RPMI7951 (cell line): ENCODE results near the gene PET117. TPM values are rescaled to one million over a fixed set of nuclear protein-coding genes. Genes with fewer than 3 reads are reported as not detected.
"Not testable (repeated sequence)": the region's sequence is repeated elsewhere in the genome, so short reads cannot be mapped to it uniquely, and the experiment has no call there.

Source experiments
- DNase-seq: peaks from one replicate; pipeline ENCODE4 v3.0.0-alpha.2; 2012; ENCODE audit warnings: low read depth
- total RNA-seq: library from RNA; depleted of rRNA; stranded (reverse); fragments of >200 nt; shearing (Covaris generic); gene quantifications from 2 replicates; pipeline ENCODE4 v1.2.3, GENCODE V29; 2014; rRNA removed

The PET117 gene, protein sequence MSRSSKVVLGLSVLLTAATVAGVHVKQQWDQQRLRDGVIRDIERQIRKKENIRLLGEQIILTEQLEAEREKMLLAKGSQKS
- 17.9 and 23.8 TPM in 2 replicates for total RNA-seq

DNA sequence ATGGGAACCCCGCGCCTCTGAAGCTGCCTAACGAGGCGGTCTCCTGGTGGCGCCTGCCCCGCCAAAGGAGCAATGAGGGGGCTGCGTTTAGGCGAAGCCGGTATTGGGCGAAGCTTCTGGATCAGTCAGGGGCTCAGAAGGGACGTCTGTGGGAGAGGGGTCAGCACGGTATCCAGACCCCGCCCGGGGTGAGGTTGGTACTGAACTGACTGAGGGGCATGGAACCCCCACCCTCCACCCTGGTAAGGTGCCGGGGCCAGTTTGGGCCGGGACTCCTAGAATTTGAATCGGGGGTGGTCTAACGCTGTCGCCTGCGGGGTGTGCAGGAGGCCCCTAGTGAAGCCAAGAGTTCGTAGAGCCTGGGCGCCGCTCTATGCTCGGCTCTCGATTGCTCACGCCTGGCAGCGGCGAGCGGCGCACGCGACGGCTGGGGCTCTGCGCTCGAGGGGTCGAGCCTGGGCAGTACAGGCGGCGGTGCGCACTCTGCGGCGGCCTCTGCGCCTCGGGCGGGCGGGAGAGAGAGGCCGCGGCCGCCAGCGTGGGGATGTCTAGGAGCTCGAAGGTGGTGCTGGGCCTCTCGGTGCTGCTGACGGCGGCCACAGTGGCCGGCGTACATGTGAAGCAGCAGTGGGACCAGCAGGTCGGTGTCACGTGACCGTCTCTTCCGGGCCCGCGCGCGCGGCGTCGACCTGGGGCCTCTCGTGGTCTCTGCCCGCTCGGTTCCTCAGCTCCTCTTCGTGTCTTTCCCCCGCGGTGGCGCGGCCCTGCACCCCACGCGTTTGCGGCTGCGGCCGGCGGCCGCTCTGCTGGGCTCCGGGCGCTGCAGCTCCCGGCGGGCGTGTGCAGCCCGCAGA, at the start of gene PET117, which contains the start of gene KAT14:
TSS of gene PET117 (plus strand) at position 452 of the 854 bp plus-strand sequence. CDS start at position 545, 93 bp downstream.
TSS of gene KAT14 (plus strand) at position 452 of the 854 bp plus-strand sequence. CDS start 4,798 bp downstream, outside the sequence.
- peak; percentile 97 for DNase-seq

DNA sequence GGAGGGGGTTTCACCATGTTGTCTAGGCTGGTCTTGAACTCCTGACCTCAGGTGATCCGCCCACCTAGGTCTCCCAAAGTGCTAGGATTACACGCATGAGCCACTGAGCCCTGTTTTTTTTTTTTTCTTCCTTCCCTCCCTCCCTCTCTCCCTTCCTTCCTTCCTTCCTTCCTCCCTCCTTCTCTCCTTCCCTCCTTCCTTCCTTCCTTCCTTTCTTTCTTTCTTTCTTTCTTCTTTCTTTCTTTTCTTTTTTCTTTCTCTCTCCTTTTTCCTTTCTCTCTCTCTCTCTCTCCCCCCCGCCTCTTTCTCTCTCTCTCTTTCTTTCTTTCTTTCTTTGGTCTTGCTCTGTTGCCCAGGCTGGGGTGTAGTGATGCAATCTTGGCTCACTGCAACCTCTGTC, 49.4 kb upstream of the PET117 start:
- not testable (repeated sequence) for DNase-seq

DNA sequence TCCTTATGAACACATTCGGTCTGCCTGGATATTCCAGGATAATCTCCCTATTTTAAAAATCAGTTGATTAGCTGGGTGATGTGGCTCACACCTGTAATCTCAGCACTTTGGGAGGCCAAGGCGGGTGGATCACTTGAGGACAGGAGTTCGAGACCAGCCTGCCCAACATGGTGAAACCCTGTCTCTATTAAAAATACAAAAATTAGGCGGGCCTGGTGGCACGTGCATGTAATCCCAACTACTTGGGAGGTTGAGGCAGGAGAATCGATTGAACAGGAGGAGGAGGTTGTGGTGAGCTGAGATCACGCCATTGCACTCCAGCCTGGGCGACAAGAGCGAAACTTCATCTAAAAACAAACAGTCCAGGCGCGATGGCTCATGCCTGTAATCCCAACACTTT, 48.8 kb upstream of the PET117 start:
- DNase-seq = not testable (repeated sequence)

DNA sequence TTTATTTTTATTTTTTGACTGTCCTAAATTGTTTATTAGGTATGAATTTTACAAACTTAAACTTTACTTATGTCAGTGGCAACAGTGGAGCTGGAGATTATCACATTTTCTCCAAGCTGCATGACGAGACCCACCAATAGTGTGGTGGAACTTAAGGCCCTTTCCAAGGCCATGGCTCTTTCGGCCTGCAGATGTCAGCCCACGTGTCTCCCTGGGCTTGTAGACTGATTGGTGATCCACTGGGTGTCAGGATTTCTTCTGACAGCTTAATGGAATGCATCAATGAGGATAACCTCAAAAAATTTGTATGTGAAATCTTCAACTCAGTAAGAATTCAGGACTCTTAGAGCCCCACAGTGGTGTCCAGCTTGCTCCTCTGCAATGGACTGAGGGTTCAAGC, 47.6 kb upstream of the PET117 start:
- peak; percentile 23 for DNase-seq

DNA sequence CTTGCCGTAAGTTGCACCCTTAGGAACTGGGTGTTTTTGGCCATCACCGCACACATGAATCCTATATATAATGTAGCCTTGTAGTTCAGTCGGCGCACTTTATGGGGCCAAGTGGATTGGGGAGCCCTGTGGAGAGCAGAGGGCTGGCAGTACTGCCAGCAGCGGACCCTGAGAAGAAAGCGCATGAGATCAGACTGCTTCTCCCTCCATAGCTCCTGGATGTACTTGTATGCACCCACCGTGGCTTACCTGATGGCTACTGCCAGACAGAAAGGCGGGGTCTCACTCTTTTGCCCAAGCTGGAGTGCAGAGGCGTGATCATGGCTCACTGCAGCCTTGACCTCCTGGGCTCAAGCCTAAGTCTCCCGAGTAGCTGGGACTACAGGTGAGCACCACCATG, 47.2 kb upstream of the PET117 start:
- DNase-seq = no peak

DNA sequence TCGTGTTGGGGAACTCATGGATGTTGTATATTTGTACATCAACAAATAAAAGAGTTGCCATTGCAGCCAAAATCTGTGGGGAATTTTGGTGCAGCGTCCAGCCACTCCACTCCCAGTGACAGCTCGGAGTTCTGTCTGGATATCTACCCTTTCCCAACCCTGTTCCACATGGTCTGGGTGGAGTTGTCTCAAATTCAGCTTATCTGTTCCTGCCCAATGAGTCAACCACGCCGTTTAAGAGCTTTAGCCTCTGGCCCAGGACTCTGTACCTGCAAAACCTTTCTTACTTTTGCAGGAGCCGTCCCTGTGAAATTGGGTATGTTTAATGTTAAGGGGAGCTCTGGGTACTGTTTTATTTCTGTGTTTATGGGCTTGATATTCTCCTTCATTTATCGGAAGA, 46.0 kb upstream of the PET117 start:
- no peak for DNase-seq

DNA sequence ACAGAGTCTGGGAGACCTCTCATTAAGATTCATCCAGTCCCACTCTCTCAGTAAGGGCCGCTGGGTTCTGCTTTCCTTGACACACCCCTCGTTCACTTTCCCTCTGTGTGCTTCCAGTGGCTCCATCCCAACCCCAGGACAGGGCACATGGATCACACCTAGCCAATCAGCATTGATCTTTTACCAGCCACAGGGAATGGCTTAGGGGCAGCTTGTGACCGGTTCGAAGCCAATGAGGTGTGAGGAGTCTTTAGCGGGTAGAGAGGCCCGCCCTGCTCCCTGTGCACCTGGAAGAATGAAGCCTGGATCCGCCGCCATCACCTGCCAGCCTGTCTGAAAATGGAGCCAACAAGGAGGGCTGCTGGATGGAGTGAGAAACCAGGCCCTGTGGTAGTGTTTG, 44.8 kb upstream of the PET117 start:
- DNase-seq = no peak

DNA sequence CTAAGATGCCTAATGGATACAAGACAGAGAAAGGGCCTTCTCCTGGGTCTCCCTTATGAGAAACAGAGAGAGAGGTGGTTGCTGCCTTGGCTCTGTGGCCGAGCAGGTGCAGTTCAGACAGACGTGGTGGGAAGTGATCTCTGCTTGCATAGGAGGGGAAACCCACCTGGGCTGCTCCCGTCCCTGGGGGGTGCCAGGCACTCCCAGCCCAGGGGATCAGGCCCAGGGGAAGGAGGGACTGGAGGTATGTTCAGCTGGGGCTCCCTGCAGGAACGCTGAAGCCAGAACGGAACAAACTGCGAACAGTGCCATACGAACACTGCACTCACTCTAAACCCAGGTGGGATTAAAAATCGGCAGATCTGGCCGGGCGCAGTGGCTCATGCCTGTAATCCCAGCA, 44.3 kb upstream of the PET117 start:
- DNase-seq = no peak

DNA sequence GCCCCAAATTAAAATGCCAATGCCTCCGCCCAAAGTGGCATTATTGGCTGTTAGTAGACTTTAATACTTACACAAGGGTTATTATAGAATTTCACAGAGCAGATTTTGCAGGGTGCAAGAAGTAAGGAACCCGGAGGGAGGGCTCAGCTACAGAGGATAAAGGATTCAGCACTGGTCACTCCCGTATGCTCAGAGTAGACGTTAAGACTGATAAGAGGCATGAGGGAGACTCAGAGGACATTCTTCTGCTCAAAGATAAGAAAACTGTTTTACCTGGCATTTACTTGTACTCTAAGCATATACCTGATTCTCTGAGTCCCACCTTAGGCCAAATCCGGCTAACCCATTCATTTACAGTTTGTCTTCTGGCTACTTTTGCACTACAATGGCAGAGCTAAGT, 43.5 kb upstream of the PET117 start:
- DNase-seq = no peak

DNA sequence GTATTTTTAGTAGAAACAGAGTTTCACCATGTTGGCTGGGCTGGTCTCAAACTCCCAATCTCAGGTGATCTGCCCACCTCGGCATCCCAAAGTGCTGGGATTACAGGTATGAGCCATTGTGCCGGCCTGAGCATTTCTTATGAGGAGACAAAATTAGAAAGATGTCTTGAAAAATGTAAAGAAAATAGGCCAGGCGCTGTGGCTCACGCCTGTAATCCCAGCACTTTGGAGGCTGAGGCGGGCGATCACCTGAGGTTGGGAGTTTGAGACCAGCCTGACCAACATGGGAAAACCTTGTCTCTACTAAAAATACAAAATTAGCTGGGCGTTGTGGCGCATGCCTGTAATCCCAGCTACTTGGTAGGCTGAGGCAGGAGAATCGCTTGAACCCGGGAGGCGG, 37.1 kb upstream of the PET117 start:
- not testable (repeated sequence) for DNase-seq

DNA sequence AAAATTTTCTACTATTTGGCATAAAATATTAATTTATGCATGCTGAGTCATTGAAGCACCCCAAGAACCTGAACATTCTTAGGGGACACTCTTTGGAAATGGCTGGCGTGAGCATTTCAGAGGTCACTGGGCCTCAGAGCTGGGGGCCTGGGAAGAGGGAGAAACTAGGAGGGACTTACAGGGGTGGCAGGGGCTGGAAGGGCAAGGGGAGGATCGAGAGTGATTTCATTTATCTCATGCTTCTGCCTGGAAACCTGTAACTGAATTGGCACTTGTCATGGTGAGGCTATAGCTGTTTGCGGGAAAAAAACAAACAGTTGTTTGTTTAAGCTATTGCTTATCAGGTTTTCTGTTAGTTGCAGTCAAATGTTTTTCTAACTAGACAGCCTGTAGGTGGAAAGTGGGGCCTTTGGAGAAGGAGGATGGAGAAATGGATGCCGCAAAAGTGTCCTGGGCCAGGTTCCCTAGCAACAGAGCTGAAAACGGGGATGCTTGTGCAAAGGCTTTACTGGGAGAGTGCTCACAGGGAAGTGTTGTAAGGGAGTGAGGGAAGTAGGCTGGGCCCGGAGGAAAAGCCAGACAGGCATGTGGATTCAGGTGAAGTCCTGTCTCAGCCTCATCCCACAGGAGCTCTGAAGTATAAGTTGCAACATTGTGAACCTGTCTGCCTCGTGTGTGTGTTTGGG, 36.4 kb upstream of the PET117 start:
- no peak for DNase-seq

DNA sequence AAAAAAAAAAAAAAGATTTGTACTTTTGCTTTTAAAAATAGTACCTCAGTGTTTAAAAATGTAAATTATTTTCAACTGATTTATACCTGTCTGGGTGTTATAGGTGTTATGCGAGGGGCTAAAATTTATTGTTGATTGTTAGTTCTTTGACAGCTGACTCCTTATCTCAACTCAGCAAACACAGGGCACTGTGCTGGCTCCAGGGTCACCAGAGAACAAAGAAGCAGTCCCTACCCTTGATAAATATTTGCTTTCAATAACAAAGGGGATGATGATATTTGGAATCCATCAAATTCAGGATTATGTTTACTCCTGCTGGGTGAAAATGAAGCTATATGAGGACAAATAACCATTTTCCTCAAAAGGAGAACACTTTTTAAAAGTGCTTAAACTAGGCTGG, 34.2 kb upstream of the PET117 start:
- DNase-seq = no peak

DNA sequence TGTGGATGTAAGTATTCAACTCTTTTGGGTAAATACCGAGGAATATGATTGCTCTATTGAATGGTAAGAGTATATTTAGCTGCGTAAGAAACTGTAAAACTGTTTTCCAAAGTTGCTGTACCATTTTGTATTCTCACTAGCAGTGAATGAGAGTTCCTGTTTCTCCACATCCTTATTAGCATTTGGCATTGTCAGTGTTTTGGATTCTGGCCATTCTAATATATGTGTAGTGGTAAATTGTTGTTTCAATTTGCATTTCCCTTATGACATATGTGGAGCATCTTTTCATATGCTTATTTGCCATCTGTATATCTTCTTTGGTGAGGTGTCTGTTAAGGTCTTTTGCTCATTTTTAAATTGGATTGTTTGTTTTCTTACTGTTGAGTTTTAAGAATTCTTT, 29.3 kb upstream of the PET117 start:
- DNase-seq = no peak

DNA sequence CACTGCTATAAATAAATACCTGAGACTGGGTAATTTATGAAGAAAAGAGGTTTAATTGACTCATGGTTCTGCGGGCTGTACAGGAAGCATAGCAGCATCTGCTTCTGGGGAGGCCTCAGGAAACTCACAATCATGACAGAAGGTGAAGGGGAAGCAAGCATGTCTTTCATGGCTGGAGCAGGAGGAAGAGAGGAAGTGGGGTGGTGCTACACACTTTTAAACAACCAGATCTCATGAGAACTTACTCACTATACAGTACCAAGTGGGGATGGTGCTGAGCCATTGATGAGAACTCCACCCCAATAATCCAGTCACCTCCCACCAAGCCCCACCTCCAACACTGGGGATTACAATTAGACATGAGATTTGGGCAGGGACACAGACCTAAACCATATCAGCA, 9.1 kb upstream of the PET117 start:
- not testable (repeated sequence) for DNase-seq

DNA sequence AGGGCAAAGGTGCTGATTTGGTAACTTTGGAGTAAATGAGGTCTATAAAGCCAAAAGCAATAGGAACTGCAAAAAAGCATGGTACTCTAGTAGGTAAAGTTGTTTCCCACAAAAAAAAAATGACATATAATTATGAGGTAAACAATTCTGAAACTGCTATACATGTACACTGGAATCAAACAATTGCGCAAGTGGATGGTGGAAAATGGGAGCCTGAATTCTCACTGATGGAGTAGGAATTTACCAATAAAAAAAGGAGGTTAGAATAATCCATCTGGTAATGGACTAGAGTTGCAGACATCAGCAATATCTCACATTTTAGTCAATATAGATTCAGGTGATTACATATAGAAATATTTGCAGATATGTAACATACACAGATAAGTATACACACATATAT, 5.0 kb upstream of the PET117 start:
- DNase-seq = no peak

DNA sequence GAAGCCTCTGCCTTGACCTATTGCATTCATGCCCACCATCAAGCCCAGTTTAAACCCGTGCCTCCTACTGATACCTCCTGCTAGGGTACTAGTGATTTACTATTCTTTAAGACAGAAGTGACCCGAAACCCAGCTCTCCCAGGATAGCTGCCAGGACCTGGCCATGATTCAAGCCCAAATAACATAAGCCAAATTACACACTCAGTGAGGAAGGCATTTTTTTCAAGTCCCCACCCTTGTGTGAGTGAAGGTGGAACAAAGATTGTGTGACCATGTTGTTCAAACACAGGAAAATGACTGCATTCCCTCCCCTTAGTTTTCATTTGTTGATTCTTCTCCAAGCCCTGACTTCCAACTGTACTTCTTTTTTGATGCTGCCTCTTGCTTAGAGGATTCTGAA, 3.7 kb upstream of the PET117 start:
- DNase-seq = no peak

DNA sequence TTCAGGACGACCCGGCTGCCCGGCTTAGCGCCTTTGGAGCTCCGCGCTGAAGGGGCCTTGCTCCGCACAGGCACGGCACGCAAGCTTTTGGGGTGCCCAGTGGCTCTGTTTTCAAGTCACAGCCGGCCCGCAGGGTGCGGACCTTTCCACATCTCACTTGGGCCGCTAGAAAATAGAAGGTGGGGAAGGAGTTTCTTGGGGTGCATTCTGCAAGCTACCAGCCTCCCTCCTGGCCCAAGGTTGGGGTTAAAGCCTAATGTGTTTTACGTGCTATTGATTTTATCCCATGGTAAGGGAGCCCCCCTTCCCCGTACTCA, 561 bp downstream of the PET117 start:
- DNase-seq = no peak

DNA sequence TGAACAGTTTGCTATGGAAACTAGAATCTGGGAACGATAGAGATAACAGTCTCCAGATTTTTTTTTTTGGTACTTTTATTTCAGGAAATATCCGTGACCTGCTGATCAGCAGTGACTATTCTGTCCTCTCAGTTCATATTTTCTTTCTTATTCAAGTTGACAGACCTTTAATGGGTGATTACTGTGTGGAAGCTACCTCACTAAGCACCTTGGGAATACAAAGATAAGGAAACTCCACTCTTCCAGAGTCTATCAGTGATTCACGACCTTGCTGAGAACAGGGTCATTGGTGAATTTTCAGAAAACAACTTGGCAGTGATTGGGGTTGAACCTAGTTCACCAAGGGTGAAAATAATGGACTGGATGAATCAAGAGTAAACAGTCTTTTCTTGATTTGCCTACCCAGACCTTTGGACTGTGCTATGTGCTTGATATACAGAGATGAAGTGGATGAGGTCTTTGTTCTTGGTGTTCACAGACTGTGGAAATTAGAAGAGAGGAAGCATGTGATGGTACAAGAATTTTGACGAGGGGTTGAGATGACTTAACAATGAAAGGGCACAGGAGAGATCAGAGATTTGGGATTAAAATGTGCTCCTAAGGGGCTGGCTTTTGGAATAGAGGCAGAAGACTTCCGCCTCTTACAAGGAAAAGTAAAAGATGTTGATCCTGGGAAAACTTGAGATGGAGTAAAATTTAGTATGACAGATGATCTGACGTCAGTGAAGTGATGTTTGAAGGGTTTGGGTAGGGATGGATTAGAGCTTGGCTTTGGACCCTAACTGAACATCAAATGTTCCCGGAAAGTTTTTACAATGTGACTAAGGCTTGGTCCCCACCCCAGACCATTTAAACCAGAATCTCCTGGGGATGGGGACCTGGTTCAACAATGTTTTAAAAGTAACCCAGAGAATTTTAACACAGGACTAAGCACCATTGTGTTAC, 1.2 kb downstream of the PET117 start:
- no peak for DNase-seq

DNA sequence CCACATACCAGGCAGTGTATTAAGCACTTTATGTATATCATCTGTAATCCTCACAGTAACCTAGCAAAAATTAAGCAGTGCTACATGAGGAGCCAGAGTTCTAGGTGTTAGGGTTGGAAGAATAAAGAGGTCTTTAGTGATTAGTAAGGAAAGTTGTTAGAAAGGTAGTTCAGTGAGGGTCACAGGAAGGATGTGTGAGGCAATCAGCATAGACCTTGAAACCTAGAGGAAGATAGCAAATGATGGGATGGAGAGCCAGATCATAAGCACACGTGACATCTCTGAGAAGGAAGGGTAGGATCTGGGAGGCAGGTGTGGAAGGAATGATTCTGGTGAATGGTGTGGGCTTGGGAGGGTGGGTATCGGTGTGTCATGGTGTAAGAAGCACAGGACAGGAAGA, 2.2 kb downstream of the PET117 start:
- DNase-seq = no peak

DNA sequence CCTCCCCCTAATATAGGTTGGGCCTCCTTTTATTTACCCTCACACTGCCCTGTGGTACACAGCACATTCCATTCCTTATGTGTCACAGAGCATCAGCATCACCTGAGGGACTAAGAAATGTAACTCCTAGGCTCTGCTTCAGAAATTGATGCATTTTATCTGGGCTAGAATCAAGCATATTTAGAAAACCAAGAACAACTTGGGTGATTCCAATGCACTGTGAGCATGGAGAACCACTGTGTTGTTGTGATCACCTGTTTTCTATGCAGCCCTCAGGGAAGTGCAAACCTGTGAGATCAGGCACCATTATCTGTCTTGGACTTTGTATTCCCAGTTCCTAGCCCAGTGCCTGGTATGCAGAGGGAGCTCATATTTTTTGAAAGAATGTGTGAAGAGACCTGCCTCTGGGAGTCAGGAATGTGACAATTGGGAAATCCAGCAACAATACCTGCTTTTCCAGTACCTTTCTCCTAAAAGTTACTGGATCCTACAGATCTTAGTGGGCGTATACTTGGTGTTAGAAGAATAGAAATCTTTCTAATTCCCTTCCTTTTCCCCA, 7.0 kb downstream of the PET117 start:
- DNase-seq = no peak

DNA sequence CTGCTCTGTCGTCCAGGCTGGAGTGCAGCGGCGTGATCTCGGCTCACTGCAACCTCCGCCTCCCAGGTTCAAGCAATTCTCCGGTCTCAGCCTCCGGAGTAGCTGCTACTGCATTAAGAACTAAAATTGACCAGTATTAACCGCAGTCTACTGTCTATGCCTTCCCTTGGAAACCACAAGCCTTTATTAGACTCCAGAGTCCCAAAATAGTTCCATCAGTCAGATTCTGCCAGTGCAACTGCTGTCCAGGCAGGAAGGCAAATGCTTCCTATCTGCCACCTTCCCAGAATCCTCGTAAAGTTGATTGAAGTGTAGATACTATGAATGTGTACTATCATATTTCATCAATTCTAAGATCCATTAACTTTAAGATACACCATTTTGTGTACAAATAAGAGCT, 16.7 kb downstream of the PET117 start:
- DNase-seq = no peak

DNA sequence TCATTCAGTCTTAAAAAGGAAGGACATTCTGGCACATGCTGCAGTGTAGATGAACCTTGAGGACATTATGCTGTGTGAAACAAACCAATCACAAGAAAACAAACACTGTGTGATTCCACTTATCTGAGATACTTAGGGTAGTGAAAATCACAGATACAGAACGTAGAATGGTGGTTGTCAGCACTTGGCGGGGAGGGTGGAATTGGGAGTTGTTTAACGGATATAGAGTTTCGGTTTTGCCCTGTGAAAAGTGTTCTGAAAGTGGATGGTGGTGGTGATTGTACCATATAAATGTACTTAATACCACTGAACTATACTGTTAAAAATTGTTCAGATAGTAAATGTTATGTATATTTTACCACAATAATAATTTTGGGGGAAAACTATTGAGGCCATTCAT, 18.4 kb downstream of the PET117 start:
- DNase-seq = no peak
